NCI-H2081 (cell line): ENCODE data around the gene USP21.

Experiments used
- DNase-seq, 2 experiments: peaks; one replicate each; lab custom pipeline; 2025; lab: John Stamatoyannopoulos, UW

USP21 gene

DNA sequence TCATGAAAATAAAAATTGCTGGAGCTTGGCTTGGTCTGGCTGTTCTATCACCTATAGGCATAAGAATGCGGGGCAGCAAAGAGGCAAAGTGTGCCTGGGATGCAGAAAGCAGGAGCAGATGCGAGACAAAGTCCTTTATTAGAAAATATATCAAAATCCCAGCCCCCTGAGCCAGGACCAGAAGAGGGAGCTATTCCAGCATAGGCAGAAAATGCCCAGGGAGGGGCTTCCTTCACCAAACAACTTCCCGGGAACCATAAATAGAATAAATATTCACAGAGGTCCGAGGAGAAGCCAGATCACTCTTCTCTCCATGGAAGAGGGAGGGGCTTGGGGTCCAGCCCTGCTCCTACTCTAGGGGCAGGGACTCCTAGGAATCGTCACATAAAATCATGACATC is 11.9 kb downstream of the USP21 start:
- DNase-seq: no peak

DNA sequence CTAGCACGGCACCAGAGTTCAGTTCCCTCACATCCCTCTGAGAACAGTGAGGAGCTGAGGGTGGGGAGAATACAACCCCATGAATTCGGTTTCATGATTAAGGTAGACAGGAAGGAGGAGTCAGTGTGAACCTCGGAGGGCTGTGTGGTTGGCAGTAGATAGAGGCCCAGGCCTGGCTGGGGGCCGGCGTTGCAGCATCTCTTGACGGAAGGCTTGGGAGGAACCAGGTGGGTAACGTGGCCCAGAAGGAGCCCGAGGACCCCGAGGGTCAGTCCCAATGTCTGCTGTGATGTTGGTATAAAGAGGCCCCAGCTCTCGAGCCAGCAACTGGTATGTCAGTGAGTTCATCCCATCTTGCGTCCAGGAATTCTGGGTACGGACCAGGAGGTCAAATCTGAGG is 12.4 kb downstream of the USP21 start:
- DNase-seq: no peak

DNA sequence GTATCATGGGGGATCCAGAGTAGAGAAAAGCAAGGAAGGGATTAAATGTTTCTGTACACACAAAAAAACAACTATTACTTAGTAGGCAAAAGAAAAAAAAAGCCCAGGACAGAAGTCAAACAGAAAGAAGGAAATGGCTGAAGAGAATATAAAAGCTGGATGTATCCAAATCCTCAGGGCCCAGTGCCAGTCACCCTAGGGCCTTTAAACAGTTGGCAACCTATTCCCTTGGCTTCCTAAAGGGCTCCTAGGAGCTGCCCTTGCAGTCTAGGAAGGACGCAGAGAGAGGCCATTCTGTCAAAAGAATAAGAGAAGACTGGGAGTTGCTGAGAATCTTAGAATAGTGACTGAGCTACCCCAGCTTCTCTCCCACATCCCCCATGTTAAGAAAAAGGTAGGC is 13.0 kb downstream of the USP21 start:
- no peak for DNase-seq

DNA sequence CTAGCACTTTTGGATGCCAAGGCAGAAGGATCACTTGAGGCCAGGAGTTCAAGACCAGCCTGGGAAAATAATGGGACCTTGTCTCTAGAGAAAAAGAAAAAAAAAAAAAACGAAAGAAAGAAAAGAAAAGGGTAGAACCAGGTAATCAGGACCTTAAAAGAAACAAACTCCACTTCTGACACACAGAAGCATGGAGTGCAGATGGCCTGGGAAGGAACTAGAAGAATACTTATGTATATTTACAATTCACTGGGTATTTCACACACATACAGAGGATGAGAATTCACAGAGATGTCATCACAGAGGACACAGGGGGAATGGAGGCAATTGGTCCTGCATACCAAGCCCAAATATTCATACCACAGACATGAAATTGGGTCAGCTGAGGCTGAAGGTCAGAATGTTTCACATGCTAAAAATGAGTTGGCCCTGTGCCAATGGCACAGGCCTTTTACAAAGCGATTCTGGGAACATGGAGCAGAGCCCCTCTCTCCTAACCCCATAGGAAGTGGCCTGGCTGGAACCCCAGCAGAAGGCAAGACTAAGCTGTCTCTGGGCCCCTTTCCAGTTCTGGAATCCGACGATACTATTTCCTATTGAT is 13.6 kb downstream of the USP21 start:
- DNase-seq: no peak

DNA sequence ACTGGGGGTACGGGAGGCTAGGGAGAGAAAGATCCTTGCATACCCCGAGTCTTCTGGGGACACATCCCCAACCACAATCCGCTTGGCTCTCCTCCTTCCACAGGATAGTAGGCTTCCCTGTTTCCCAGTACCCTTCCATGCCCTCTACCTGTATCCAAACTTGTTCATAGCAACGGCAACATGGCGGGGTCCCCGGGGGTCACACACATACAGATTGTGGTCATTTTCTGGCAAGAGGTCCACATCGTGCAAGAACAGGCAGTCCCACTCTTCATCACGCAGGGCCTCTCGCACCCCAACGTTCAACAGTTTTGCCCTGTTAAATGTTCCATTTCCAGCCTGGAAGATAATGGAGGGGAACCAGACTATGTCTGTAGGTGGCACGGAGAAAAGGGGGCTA is 14.4 kb downstream of the USP21 start:
- no peak for DNase-seq

DNA sequence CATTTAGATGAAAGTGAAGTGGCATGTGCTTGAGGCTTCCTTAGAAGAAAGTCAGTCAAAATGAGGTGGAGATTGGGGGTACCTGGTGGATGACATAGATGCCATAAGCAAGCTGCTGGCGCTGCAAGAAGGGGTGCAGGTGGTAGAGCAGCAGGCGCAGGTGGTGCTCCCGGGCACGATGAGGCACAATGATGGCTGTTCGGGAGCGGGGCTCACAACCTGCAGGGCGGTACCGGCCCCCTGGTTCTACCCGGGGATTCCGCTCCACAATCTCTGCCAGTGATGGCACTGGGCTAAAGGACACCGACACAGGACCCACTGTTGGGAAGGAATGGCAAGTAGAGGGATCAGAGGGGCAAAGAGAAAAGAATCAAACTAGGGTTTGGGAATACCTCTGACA is 15.6 kb downstream of the USP21 start:
- DNase-seq: no peak

DNA sequence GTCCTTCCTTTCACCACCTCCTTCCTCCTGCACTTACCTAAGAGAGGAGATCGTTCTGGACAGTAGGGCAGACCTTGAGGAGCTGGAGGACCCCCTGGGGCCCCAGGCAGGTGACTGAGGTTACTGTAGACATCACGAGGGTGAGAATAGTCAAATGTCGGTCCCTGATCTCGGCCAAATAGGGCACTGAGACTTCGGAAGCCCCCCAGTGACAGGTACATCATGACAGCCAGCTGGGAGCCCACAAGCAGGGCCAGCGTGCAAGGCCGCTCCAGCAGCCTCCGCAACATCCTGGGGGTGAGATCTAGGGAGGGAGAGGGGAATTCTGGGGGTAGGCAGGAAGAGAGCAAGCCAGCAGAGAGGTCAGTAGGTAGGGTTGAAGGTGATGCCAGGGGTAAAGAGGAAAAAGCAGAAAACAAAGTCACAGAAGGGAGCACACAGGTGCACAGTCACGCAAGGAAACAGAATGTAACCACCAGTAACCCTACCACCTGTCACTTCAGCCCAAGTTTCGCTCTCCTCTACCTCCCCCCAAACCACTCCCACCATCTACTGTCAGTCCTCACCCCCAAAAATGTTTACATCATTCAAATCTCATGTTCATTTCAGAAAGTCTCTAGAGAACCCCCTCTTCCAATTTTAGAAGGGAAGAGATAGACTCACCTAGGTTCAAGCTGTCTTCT is 16.6 kb downstream of the USP21 start:
- no peak for DNase-seq

DNA sequence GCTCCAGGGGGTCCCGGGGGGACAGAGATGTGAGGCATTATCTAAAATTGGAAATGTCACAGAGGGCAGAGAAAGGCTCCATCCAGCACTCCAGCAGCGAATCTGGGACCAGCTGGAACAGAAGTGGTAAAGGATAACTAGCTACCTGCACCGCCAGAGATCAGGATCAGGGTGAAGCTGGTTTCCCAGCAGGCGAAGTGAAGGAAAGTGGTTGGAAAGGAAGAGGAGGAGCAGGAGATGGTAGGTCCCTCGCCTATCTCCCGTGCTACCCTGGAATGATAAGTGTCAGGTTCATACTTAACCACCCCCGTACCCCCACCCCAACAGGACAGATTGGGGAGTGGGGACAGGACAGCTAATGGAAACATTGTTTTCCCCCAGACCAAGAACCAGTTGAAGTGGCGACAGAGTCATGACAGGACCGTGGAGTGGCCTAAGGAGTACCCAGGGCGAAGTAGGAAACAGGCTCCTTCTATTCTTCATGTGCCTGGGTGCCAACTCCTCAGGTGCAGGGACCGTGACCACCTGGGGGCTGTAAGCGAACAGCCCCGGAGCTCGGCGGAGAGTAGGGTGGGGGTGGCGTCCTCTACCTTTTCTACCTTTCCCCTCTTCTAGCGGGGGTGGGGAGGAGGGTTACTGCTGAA is 17.3 kb downstream of the USP21 start:
- no peak for DNase-seq

DNA sequence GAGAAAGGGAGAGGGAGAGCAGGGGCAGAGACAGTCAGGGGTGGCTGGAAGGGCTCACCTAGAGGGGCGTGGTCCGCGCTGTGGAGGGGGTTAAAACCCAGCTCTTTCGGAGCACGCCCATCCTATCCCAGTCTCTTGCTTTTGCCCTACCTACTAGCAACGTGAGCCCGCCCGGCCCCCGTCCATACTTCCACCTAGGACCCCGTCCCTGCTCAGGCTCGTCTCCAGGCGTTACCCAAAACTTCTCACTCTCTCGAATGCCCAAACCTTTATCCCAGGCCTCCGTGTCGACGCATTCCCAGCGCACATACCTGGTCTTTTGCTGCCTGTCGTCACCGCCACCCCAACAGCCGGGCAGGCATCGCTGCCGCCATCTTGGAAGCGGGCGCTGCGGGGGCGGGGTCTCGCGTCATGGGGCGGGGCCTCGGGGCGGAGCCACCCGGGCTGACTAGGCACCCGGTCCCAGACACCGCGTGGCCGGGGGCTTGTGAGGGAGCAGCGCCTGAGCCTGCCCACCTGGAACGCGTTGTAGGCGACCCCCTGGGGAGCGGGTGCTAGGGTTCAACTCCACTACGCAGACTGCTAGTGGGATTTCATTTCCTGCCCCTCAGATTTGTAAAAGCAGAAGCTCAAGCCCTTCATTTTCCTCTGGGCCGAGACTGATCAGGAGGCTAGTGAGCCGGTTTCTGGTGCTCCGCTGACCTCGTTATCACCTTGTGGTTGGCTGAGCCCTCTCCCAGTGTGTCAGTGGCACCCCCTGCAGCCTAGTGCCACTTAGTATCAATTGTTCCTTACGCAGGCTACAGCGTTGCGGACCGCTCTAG is 18.0 kb downstream of the USP21 start, which contains the start of gene B4GALT3:
Gene B4GALT3 (minus strand): TSS at position 396 of the 824 bp plus-strand sequence. CDS start 1,447 bp downstream, outside the sequence.
- DNase-seq: peak; percentile 91

DNA sequence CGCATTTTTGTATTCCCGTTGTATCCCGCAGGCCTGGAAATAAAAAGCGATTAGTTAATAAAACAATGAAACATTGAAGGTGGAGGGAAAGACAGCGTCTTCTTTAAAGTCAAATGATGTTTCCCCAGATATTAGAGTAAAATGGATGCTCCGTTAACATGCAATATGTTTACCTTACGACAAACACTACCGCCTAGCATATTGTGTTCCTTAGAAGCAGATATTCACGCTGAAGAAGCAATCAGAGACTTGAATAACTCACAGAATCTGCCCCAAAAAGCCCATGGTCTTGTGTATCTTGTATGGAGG is 18.6 kb downstream of the USP21 start:
- no peak for DNase-seq

DNA sequence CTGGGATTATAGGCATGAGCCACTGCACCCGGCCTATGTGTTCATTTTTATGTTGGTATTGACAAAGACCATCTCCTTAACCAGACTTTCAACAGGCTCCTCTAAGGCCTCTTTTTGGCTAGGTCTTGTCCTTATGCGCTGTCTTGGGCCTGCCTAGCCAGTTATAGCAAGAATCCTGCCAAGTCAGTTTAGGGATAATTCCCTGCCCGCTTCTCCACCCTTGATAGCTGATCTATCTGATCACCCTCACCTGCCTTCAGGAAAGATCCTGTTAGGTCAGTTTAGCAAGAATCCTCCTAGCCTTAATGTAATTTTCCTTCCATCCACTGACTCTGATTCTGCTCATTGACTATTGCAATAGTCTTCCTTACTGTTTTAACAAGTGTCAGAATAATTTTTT is 20.4 kb downstream of the USP21 start:
- no peak for DNase-seq

DNA sequence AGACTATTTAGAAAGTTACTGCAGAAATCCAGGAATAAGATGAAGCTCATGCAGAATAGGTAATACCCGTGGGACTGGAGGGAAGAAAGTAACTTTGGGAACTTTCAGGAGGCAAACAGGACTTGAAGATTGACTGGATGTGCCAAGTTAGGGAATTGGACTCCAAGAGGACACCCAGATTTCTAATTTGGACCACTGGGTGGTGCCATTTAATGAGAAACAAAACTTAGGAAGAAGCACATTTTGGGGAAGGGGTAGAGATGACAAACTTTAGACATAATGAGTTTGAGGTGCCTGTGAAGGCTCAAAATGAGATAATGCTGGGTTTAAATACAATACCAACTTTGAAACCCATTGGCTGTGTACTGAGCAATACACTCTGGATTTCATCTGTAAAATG is 21.3 kb downstream of the USP21 start:
- DNase-seq: no peak

DNA sequence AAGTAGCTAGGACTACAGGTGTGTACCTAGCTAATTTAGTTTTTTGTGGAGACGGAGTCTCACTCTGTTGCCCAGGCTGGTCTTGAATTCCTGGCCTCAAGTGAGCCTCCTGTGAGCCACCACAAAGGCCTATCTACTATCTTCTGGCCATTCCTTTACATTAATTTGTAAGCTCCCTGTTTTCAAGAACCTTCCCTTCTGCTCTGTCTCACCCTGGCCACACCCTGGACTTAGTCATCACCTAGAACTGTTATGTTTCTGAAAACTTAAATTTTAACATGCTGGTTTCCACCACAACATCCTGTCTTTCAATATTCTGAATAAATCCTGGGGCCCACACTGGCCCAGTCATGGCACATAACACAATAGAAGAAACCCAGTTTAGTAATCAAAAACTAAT is 22.9 kb downstream of the USP21 start:
- DNase-seq: no peak

DNA sequence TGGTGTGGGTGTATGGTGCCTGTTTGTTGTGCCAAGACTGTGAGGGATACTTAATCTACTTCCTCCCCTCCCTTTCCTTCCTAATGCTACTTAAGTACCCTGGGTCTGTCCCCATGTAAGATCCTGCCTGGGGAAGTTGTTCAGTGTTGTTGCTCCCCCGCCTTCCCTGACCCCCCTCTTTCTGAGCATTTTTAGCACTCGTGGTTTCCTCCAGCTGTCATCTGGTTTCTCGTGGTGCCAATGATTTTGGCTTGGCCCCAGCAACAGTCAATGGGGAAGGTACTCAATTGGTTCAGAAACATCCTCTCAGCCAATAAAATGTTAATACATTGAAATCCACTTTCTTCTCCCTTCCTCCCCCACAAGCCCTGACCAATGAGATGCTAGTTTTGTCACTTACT is 26.0 kb downstream of the USP21 start:
- DNase-seq: peak; percentile 48 to 68

DNA sequence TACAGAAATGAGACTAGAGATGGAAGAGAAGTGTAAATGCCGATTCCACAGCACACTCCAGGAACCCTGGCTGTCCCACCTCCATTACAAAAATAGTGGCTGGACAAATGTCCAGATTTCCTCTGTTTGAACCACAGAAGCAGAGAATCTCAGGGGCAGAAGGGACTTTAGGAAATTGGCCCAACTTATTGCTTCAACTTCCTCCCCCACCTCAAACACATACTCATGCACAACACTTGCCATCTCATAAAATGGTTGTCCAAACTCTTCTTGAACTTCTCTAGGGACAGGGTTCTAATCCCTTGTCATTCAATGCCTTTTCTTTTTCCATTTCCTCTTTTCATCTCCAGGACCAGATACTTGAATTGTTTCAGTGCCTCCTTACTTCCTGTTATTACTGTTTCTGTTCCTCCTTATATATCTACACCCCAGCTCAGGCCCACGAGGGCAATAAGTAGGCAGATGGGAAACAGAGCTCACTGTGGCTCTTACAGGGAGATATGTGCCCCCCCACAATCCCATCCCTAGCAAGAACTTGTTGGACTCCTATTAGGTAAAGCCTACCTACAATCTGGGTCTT is 26.5 kb downstream of the USP21 start:
- DNase-seq: no peak

DNA sequence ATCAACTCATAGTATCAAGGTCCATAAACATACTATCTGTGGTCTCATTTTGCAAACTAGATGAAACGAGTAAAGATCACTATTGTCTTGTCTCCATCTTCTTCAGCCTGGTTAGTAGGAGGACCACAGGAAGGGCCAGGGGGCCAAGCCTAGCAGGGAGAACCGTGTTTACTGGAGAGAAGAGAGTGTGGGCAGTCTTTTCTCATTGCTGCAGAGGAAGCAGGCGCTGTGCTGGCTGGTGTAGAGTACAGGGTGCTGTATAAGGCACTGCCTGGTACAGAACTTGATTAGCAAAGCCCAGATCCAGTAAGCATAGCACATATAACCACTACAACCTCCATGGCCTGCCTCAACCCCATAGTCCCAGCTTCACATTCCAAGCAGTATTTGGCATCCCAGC is 28.0 kb downstream of the USP21 start:
- DNase-seq: no peak

DNA sequence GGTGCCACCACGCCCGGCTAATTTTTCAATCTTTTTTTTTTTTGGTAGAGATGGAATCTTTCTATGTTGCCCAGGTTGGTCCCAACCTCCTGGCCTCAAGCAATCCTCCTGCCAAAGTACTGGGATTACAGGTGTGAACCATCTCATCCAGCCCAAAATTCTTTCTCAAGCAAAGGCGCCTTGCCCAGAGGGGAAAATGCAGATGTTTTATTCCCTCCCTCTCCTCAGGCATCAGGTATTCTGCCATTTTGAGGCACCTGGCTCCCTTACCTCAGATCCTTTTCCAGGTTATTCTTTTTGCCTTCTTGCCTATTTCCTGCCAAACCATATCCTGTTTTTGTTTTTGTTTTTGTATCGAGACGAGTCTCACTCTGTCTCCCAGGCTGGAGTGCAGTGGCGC is 29.1 kb downstream of the USP21 start:
- no peak for DNase-seq

DNA sequence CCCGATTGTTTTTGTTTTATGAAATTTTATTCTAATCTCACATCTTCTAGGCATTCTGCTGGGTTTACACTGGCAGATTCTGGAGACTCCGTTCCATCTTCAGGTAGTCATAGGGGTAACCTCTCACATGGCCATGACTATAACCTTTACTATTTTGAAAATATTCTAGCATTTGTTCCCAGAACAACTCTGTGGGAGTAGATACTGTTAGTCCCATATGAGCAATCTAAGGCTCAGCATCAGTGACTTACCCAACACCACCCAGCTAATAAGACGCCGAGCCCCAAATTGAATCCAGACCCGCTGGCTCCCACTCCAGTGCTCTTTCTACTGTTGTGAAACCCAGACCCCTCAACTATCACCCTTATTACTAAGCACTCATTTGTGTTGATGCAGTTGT is 29.7 kb downstream of the USP21 start:
- DNase-seq: no peak

DNA sequence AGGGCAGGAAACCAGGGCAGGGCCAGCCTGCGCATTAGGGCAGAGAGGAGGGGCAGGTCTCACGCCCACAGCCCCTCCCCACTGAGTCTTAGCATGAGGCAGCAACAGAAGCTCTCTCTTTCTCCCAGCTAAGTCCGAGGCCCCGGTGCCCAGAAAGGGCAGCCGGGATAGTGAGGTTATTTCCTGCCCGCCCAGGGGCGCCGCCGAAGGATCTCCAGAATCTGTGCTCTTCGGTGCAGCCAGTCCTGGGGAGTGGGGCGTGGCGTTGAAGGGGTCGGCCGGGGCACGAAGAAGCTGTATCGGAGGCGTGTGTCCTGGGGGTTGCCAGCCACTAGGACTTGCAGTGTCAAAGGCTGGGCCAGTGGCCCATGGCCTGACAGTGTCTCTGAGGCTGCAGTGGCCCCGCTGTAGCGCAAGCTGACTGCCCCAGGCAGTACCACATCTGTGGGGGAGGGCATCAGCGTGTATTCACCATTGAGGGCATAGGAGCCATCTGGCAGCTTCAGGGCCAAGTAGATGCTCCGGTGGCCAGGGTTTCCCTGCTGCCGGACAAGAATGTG is 31.7 kb downstream of the USP21 start:
- no peak for DNase-seq

DNA sequence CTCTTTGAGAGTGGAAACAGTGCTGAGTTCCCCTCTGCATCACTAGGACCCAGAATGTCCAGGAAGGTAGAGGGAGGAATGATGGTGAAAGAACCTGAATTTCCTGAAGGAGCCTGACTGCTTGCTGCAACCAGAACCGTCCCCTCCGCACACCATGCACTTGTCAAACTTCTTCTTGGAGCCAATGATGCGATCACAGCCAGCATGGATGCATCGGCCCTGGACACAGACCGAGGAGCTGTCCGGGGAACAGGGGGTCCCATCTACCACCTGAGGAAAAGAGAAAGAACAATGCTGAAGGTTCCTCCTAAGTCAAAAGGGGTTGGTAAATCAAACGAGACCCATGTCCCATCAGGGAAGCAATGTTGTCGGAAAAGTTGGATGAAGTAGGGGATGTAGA is 32.7 kb downstream of the USP21 start:
- DNase-seq: no peak

DNA sequence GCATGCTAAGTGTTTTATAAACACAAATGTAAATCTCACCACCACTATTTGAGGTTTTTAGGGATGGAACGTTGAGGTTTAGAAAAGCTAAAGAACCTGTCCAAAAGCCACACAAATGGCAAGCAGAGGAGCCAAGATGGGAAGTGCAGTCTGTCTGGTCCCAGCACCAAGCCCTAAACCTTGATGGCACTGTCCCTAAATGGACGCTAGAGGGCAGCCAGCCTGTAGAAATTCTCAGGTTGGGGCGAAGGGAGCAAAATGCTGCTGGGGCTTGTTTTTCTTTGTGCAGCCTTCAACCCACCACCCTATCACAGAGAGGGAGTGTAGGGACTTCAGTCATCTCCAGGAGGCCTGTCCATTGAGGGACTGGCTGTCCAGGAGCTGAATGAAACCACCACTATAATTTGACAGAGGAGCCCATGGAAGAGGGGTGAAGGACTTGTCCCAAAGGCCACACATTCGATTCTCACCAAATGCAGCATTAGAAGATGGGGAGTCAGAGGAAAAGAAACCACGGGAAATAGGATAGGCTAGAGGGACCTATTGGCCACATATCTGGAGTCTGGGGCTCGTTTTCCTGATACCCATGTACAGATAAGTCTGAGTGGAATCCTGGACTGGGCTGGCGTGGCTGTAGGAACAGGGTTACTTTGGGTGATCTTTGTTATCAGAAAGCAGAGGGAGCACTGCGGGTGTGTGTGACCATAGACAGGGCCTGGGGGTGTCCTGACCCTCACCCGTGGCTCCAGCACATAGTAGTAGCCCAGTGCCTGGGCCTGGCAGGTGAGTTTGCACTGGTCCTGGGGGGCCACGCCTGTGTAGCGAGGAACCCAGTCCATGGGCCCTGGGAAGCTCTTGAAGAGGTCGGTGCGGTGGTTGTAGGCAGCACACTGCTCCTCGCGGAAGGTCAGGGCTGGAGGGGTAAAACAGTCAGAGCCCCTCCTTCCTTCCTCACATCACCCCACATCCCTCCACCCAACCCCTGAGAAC is 33.5 kb downstream of the USP21 start:
- DNase-seq: peak; percentile 84 to 88
